Cortex of kidney (tissue), 1 donor: Measurements from ENCODE around the gene MTFP1.
"Not testable (repeated sequence)": the region's sequence is repeated elsewhere in the genome, so short reads cannot be mapped to it uniquely, and the experiment has no call there.

Source experiments
- DNase-seq: peaks from one replicate; lab custom pipeline; 2025; lab: John Stamatoyannopoulos, UW

The MTFP1 gene

GRCh38 chr22:30425616-30426387, at the start of gene MTFP1:
Gene MTFP1, plus strand, starts transcription at chr22:30425768. Its CDS starts 112 bp downstream, at chr22:30425880.
- no peak for DNase-seq

- no peak for DNase-seq
Measured at GRCh38 chr22:30380011-30380410, 45.6 kb upstream of the MTFP1 start.

- no peak for DNase-seq
Measured at GRCh38 chr22:30381264-30381663, 44.3 kb upstream of the MTFP1 start.

- no peak for DNase-seq
Measured at GRCh38 chr22:30382340-30382739, 43.2 kb upstream of the MTFP1 start.

GRCh38 chr22:30383061-30383460, 42.5 kb upstream of the MTFP1 start:
- no peak for DNase-seq

- no peak for DNase-seq
Measured at GRCh38 chr22:30385942-30386341, 39.6 kb upstream of the MTFP1 start.

GRCh38 chr22:30386608-30386959, 39.0 kb upstream of the MTFP1 start:
- no peak for DNase-seq

- no peak for DNase-seq
Measured at GRCh38 chr22:30386960-30387827, 38.4 kb upstream of the MTFP1 start, which contains the start of gene RNF215. Gene RNF215, minus strand, starts transcription at chr22:30387411. Its CDS starts 98 bp downstream, at chr22:30387313.

GRCh38 chr22:30390974-30391691, 34.4 kb upstream of the MTFP1 start:
- no peak for DNase-seq

- DNase-seq, result no peak
Measured at GRCh38 chr22:30392661-30393321, 32.8 kb upstream of the MTFP1 start.

GRCh38 chr22:30393322-30393680, 32.3 kb upstream of the MTFP1 start:
- DNase-seq, result no peak

- DNase-seq, result no peak
Measured at GRCh38 chr22:30393885-30394284, 31.7 kb upstream of the MTFP1 start.

GRCh38 chr22:30396871-30397655, 28.5 kb upstream of the MTFP1 start, which contains the start of gene SEC14L2:
Gene SEC14L2, plus strand, starts transcription at chr22:30397018. Its CDS starts 99 bp downstream, at chr22:30397117.
- no peak for DNase-seq

GRCh38 chr22:30397656-30398635, 27.6 kb upstream of the MTFP1 start:
- no peak for DNase-seq

- no peak for DNase-seq
Measured at GRCh38 chr22:30398685-30399680, 26.6 kb upstream of the MTFP1 start.

GRCh38 chr22:30399718-30400117, 25.9 kb upstream of the MTFP1 start:
- no peak for DNase-seq

- no peak for DNase-seq
Measured at GRCh38 chr22:30400159-30400558, 25.4 kb upstream of the MTFP1 start.

- DNase-seq, result not testable (repeated sequence)
Measured at GRCh38 chr22:30401024-30401423, 24.5 kb upstream of the MTFP1 start.
